Mammary microvascular endothelial cell (primary cell): ENCODE results near the gene MAOB. TPM values are rescaled to one million over a fixed set of nuclear protein-coding genes. Genes with fewer than 3 reads are reported as not detected.

Source experiments
- total RNA-seq: library from RNA; depleted of rRNA; stranded (reverse); fragments of >200 nt; gene quantifications from 2 replicates; pipeline ENCODE4 v1.2.3, GENCODE V29; 2015

The MAOB gene
- total RNA-seq: not detected in 2 replicates

DNA sequence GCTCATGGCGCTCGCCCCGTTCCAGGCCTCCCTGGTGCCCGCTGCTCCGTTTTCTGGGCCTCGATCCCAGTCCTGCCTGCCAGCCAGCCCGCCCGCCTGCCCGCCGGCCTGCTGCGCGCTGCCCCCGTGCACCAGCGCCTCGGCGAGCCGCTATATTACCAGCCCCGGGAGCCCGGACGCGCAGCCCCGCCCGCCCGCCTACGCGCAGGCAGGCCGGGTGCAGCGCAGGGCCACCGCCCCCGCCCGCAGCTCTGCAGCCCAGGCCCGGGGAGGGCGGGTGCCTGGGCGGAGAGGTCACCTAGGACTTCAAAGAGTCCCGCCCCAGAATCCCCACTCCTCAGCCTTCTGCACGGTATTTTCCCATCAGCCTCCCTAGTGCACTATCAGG, at the start of gene MAOB:
MAOB (minus strand) TSS at position 157 of the 388 bp plus-strand sequence; CDS start at position 6, 151 bp downstream.

Other genes starting within 250 kb of the MAOB start
- gene MAOA, start 226.2 kb downstream of the MAOB start, total RNA-seq: 28.1 and 32.4 TPM in 2 replicates
- gene NDP, start 90.9 kb upstream of the MAOB start, total RNA-seq: 0.15 TPM in 1 of 2 replicates, not detected in the other